ENCODE data around the gene MYO16. TPM values are rescaled to one million over a fixed set of nuclear protein-coding genes. Genes with fewer than 3 reads are reported as not detected.

The MYO16 gene
- total RNA-seq, 2 donors from 2014 or later: 0.42 TPM; not detected in 1

DNA sequence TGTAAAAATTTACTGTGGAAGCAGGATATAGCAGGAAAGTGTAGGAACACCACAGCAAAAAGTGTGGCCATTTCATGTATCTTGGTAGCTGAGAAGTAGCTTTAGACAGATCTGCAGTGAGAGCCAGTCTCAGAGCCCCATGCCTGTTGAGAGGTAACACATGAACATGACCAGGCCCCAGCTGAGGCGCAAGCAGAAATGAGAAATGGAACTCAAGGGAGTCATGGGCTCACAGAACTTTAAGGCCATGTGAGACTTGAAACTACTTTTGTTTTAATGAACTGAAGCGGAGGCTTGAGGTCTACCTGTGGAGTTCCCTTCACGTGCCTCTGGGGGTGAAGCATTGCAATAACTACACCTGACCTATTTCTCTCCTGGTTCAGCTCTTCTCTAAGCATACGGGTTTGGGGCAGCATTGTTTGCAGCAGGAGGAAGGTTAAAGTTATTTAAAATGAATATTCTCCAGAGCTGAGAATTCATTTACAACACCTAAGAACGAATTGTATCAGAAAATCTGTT, 3.3 kb downstream of the MYO16 start:
- Histone ChIP-seq H3K27ac (no peak overlapping the region), H3K9me3 (no peaks in the 10 kb centered on the region), H3K4me3 (no peak overlapping the region), H3K27me3 (replicated peaks; ENCODE audit: insufficient read depth) (no peaks in the 10 kb centered on the region), H3K4me1 (ENCODE audit: control insufficient read depth in 1 of 2, low read depth in 2 of 2) (no peaks in the 10 kb centered on the region), H3K36me3 (no peaks in the 10 kb centered on the region)
- no peak for DNase-seq (ENCODE audit: low spot score)
- ATAC-seq (ENCODE audit: insufficient number of reproducible peaks, low FRiP score, low read depth): no peak
- TF ChIP-seq, protein P1, sequence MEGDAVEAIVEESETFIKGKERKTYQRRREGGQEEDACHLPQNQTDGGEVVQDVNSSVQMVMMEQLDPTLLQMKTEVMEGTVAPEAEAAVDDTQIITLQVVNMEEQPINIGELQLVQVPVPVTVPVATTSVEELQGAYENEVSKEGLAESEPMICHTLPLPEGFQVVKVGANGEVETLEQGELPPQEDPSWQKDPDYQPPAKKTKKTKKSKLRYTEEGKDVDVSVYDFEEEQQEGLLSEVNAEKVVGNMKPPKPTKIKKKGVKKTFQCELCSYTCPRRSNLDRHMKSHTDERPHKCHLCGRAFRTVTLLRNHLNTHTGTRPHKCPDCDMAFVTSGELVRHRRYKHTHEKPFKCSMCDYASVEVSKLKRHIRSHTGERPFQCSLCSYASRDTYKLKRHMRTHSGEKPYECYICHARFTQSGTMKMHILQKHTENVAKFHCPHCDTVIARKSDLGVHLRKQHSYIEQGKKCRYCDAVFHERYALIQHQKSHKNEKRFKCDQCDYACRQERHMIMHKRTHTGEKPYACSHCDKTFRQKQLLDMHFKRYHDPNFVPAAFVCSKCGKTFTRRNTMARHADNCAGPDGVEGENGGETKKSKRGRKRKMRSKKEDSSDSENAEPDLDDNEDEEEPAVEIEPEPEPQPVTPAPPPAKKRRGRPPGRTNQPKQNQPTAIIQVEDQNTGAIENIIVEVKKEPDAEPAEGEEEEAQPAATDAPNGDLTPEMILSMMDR (IDR thresholded peaks at IDR 0.05): no peak

DNA sequence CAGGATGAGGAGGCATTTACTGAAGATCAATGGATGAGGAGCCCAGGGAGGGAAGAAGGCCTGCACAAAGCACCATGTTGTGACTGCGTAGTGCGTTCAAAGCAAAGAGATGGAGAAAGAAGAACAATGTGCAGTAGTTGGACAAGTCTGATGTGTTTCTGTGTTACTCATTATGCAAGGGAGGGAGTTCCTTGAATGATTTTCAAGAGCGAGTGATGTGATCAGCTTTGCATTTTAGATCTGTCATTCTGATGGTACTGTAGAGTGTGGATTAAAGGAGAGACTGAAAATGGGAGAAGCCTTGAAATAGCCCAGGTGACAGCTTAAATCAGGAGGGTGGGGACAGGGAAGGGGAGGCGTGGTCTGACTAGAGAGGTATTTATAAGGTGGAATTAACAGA, 9.5 kb downstream of the MYO16 start:
- no peak overlapping the region for H3K27ac ChIP-seq
- TF ChIP-seq, protein P1 (IDR thresholded peaks at IDR 0.05): no peak
- no peaks in the 10 kb centered on the region for H3K36me3 ChIP-seq
- no peak overlapping the region for H3K4me3 ChIP-seq
- no peak for DNase-seq (ENCODE audit: low spot score)
- H3K9me3 ChIP-seq: no peaks in the 10 kb centered on the region
- H3K4me1 ChIP-seq (ENCODE audit: control insufficient read depth in 1 of 2, low read depth in 2 of 2): no peaks in the 10 kb centered on the region
- no peak for ATAC-seq (ENCODE audit: insufficient number of reproducible peaks, low FRiP score, low read depth)
- H3K27me3 ChIP-seq (replicated peaks; ENCODE audit: insufficient read depth): no peaks in the 10 kb centered on the region

DNA sequence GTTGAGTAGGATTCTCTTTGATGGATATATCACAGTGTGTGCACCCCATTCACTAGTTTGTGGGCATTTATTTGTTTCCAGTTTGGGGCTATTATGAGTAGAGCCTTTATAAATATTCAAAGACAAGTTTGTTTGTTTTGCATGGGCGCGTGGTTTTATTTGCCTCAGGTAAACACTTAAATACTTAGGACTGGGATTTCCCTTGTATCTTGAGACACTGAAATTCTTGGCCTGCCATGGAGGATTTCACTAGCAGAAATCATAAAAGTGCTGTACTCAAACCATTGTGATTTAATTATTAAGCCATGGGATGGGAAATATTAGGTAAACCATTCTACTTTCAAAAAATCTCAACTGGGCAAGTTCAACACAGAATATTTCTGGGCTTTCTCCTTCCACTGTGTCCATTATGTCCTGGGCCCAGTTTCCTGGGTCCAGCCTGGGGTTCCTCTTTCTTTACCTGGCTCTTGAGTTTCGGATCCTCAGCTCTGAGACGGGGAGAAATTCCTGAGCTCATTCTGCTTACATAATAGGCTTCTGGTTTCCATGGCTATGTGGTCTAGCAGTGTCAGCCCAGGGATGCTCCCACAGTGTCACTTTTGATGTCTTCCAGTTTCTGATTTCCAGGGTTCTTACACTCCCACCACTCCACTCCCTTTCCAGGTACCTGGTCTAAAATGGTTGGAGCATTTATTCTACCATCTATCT, 14.4 kb downstream of the MYO16 start:
- Histone ChIP-seq H3K27me3 (replicated peaks; ENCODE audit: insufficient read depth) (no peaks in the 10 kb centered on the region), H3K9me3 (no peaks in the 10 kb centered on the region), H3K4me3 (no peak overlapping the region), H3K4me1 (ENCODE audit: control insufficient read depth in 1 of 2, low read depth in 2 of 2) (no peaks in the 10 kb centered on the region), H3K27ac (no peak overlapping the region), H3K36me3 (no peaks in the 10 kb centered on the region)
- TF ChIP-seq, protein P1 (IDR thresholded peaks at IDR 0.05): no peak
- ATAC-seq (ENCODE audit: insufficient number of reproducible peaks, low FRiP score, low read depth) (no peak), DNase-seq (ENCODE audit: low spot score) (no peak)

DNA sequence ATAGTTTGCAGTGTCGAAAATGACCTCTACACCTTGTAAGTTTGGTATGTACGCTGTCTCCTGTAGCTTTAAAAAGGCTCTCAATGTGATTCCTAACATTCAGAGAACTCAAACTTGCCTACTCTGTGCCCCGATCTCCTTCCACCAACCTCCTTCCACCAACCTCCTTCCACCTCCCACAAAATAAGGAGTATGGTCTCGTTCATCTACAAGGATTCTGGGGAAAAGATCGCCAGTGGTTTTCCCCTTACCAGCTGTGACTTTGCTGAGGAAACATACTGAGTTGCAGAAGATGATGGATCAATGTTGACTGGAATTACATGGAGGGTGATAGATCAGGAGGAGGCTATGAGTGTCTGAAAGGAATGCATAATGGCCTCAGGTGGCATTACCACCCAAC, 16.0 kb downstream of the MYO16 start:
- no peaks in the 10 kb centered on the region for H3K4me1 ChIP-seq (ENCODE audit: control insufficient read depth in 1 of 2, low read depth in 2 of 2)
- no peak overlapping the region for H3K27ac ChIP-seq
- TF ChIP-seq, protein P1 (IDR thresholded peaks at IDR 0.05): no peak
- H3K9me3 ChIP-seq: no peaks in the 10 kb centered on the region
- no peak overlapping the region for H3K4me3 ChIP-seq
- H3K36me3 ChIP-seq: no peaks in the 10 kb centered on the region
- no peak for DNase-seq (ENCODE audit: low spot score)
- no peaks in the 10 kb centered on the region for H3K27me3 ChIP-seq (replicated peaks; ENCODE audit: insufficient read depth)
- no peak for ATAC-seq (ENCODE audit: insufficient number of reproducible peaks, low FRiP score, low read depth)

DNA sequence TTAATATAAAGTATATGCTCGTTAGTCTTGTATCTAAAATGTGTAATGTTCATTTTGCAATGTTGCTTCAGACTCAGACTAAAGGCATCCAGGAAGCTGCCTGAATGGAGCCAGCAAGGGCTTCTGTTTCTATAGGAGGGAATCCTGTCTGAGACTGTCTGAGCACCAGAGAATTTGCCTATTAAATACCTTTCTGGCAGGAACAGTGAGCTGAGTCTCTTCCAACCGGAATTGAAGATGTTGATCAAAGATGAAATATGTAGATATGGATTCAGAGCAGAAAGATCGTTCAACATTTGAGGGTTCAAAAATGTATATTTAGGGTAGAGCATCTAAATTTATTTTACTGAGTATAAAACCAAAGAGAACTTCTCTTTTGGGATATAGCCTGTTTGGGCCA, 20.9 kb downstream of the MYO16 start:
- TF ChIP-seq, protein P1 (IDR thresholded peaks at IDR 0.05): no peak
- H3K27me3 ChIP-seq (replicated peaks; ENCODE audit: insufficient read depth): no peaks in the 10 kb centered on the region
- no peaks in the 10 kb centered on the region for H3K4me1 ChIP-seq (ENCODE audit: control insufficient read depth in 1 of 2, low read depth in 2 of 2)
- H3K36me3 ChIP-seq: no peaks in the 10 kb centered on the region
- no peak overlapping the region for H3K4me3 ChIP-seq
- H3K27ac ChIP-seq: no peak overlapping the region
- ATAC-seq (ENCODE audit: insufficient number of reproducible peaks, low FRiP score, low read depth) (no peak), DNase-seq (ENCODE audit: low spot score) (no peak)
- H3K9me3 ChIP-seq: no peaks in the 10 kb centered on the region

Data from thoracic aorta (tissue), 2 donors.